OCI-LY7 (cell line): Measurements from ENCODE around the gene KRTAP9-2. TPM values are rescaled to one million over a fixed set of nuclear protein-coding genes. Genes with fewer than 3 reads are reported as not detected.

Experiments used
- BruUV-seq: library from RNA; stranded (reverse); fragments of 400-500 nt; replicated peaks from 2 replicates; lab custom pipeline; 2021; lab: Mats Ljungman, UMichigan
- CTCF ChIA-PET: fragments of 300-600 bp; sonication (Branson Sonifier 250); formaldehyde crosslinking; loops from one replicate; lab custom pipeline; 2022; ENCODE audit warnings: antibody characterized with exemption; ENCODE audit not compliant: unreplicated experiment; lab: Charles Lee
- POLR2A ChIA-PET: fragments of 300-600 bp; sonication (Branson Sonifier 250); formaldehyde crosslinking; loops from one replicate; lab custom pipeline; 2022; ENCODE audit warnings: antibody characterized with exemption; lab: Charles Lee
- DNase-seq: peaks from one replicate; pipeline ENCODE4 v3.0.0-alpha.2; 2015; ENCODE audit warnings: low spot score
- H2AFZ ChIP-seq: fragments of 200-600 bp; sonication (generic), shearing (Covaris generic); 2 replicates; pipeline ENCODE4 v1.6.1; 2014; ENCODE audit warnings: mild to moderate bottlenecking, antibody characterized with exemption, low read length, moderate library complexity
- H3K27ac ChIP-seq: fragments of 200-600 bp; sonication (generic); 2 replicates; pipeline ENCODE4 v1.5.1; 2014; ENCODE audit warnings: mixed run types, low read depth, mild to moderate bottlenecking, moderate library complexity, low read length, inconsistent platforms; ENCODE audit not compliant: poor library complexity, severe bottlenecking
- H3K36me3 ChIP-seq: fragments of 200-600 bp; sonication (generic); 2 replicates; pipeline ENCODE4 v1.6.1; 2014; ENCODE audit warnings: mild to moderate bottlenecking, antibody characterized with exemption, low read length, moderate library complexity, mixed read lengths; ENCODE audit not compliant: insufficient read depth
- H3K4me1 ChIP-seq: fragments of 200-600 bp; sonication (generic); 2 replicates; pipeline ENCODE4 v1.5.1; 2014; ENCODE audit warnings: mild to moderate bottlenecking, low read length; ENCODE audit not compliant: insufficient read depth, poor library complexity, severe bottlenecking
- H3K4me2 ChIP-seq: fragments of 200-600 bp; sonication (generic); 2 replicates; pipeline ENCODE4 v1.6.1; 2014; ENCODE audit warnings: mild to moderate bottlenecking, low read length
- H3K4me3 ChIP-seq: fragments of 200-600 bp; sonication (generic); 2 replicates; pipeline ENCODE4 v1.5.1; 2014; ENCODE audit warnings: mild to moderate bottlenecking, low read depth, low read length; ENCODE audit not compliant: poor library complexity, severe bottlenecking
- H3K79me2 ChIP-seq: fragments of 200-600 bp; sonication (generic); 2 replicates; pipeline ENCODE4 v1.6.1; 2016; ENCODE audit warnings: low read depth, mild to moderate bottlenecking, low read length, moderate library complexity, mixed read lengths; ENCODE audit not compliant: insufficient read depth
- H3K9me2 ChIP-seq: fragments of 200-600 bp; sonication (generic); 2 replicates; pipeline ENCODE4 v1.6.1; 2016; ENCODE audit warnings: mild to moderate bottlenecking, low read length, mixed read lengths; ENCODE audit not compliant: insufficient read depth
- H3K9me3 ChIP-seq: fragments of 200-600 bp; sonication (generic); 2 replicates; pipeline ENCODE4 v1.6.1; 2014; ENCODE audit warnings: mild to moderate bottlenecking, mixed run types, low read length, mixed read lengths
- H4K20me1 ChIP-seq: fragments of 200-600 bp; sonication (generic); 2 replicates; pipeline ENCODE4 v1.6.1; 2014; ENCODE audit warnings: mild to moderate bottlenecking, antibody characterized with exemption, low read length, moderate library complexity, mixed read lengths; ENCODE audit not compliant: insufficient read depth
- EZH2phosphoT487 ChIP-seq: fragments of 200-600 bp; sonication (generic); IDR thresholded peaks from 2 replicates; pipeline ENCODE4 v1.6.1; 2018; ENCODE audit warnings: low read depth, borderline replicate concordance, mild to moderate bottlenecking, mixed run types, antibody characterized with exemption, low read length, moderate library complexity, mixed read lengths
- intact Hi-C: fragments of 100-400 bp; cut with micrococcal nuclease; formaldehyde crosslinking; loops from one replicate; pipeline ENCODE4 v1.10.0; 2022; ENCODE audit not compliant: unreplicated experiment
- total RNA-seq, 2 experiments: library from RNA; depleted of rRNA in 1 of 2; stranded (reverse); fragments of >200 nt in 1 of 2; shearing (Covaris generic) in 1 of 2; gene quantifications; 2 replicates each; pipeline ENCODE4 v1.2.3, GENCODE V29; 2014 to 2022
- TF ChIP-seq, protein P1 (sequence below): fragments of 200-600 bp; sonication (generic); conservative IDR thresholded peaks from 2 replicates; pipeline ENCODE4 v1.5.1; 2014; ENCODE audit warnings: mild to moderate bottlenecking, antibody characterized with exemption, low read length, moderate library complexity, mixed read lengths

KRTAP9-2 gene
- total RNA-seq, 2 experiments from 2014 or later: not detected

DNA sequence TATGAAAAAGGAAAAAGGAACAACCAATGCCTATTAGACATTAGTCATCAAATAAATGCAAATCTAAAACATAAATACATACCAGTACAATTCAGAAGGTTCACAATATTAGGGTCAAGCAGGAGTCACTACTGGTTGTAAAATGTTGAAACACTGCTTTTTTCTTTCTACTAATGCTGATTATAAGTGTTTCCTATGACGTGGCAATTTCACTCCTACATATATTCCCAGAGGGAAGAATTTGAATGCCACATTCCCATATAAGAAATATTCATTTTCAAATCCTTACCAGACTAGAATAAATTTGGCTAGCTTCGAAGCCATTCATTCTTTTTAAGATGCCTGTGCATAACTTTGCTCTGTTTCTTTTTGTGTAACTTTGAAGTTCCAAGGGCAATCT is 2.6 kb upstream of the KRTAP9-2 start:
- Histone ChIP-seq H3K4me1 (no peaks in the 10 kb centered on the region), H3K4me2 (no peak overlapping the region), H3K27ac (no peak overlapping the region), H3K9me2 (no peaks in the 10 kb centered on the region), H3K36me3 (no peaks in the 10 kb centered on the region), H3K4me3 (no peak overlapping the region), H3K9me3 (no peaks in the 10 kb centered on the region), H2AFZ (no peak overlapping the region), H3K79me2 (no peaks in the 10 kb centered on the region), H4K20me1 (no peaks in the 10 kb centered on the region)
- no TSS peak for BruUV-seq
- ChIA-PET CTCF (no interaction called here), POLR2A (no interaction called here)
- intact Hi-C loops: no loop called here
- no peak for DNase-seq
- TF ChIP-seq, protein P1, sequence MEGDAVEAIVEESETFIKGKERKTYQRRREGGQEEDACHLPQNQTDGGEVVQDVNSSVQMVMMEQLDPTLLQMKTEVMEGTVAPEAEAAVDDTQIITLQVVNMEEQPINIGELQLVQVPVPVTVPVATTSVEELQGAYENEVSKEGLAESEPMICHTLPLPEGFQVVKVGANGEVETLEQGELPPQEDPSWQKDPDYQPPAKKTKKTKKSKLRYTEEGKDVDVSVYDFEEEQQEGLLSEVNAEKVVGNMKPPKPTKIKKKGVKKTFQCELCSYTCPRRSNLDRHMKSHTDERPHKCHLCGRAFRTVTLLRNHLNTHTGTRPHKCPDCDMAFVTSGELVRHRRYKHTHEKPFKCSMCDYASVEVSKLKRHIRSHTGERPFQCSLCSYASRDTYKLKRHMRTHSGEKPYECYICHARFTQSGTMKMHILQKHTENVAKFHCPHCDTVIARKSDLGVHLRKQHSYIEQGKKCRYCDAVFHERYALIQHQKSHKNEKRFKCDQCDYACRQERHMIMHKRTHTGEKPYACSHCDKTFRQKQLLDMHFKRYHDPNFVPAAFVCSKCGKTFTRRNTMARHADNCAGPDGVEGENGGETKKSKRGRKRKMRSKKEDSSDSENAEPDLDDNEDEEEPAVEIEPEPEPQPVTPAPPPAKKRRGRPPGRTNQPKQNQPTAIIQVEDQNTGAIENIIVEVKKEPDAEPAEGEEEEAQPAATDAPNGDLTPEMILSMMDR: no peak
- no peak for TF ChIP-seq EZH2phosphoT487

DNA sequence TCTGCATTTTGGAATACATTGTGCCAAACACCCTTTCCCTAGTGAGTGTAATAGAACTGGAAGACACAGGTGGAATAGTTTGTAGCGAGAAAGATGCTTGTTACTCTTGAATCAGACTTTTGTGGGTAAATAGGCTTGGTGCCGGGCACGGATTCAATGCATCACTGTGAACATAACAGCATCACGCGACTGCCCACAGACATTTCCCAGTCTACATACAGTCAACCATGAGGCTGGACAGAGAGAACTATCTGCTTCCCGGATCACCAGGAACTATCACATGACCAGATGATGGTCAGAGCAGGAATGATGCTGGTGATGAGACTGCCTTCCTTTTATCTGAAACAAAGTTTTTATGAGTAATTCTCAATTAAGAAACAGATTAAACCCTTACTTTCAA is 397 bp upstream of the KRTAP9-2 start:
- POLR2A ChIA-PET: no interaction called here
- Histone ChIP-seq H3K4me1 (no peaks in the 10 kb centered on the region), H4K20me1 (no peaks in the 10 kb centered on the region), H2AFZ (no peak overlapping the region), H3K9me2 (no peaks in the 10 kb centered on the region), H3K79me2 (no peaks in the 10 kb centered on the region), H3K9me3 (no peaks in the 10 kb centered on the region), H3K4me3 (no peak overlapping the region), H3K27ac (no peak overlapping the region), H3K36me3 (no peaks in the 10 kb centered on the region), H3K4me2 (no peak overlapping the region)
- BruUV-seq: no TSS peak
- intact Hi-C loops: no loop called here
- no peak for TF ChIP-seq EZH2phosphoT487
- TF ChIP-seq, protein P1: no peak
- CTCF ChIA-PET: no interaction called here
- DNase-seq: no peak

DNA sequence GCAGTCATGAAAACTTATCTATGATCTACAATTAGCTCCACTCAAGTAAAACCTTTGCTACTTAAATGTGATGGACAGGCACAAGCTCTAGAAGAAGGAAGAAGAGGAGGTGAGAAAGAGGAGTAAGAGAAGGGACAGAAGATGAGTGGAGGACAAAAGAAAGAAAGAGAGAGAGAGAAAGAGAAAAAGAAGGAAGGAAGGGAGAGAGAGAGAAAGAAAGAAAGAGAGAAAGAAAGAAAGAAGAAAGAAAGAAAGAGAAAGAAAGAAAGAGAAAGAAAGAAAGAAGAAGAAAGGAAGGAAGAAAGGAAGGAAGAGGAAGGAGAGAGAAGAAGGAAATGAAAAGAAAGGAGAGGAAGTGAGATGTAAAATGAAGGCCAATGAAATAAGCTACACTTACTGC is 3.6 kb downstream of the KRTAP9-2 start:
- Histone ChIP-seq H3K36me3 (no peaks in the 10 kb centered on the region), H3K9me3 (no peaks in the 10 kb centered on the region), H3K27ac (no peak overlapping the region), H3K79me2 (no peaks in the 10 kb centered on the region), H4K20me1 (no peaks in the 10 kb centered on the region), H2AFZ (no peak overlapping the region), H3K9me2 (no peaks in the 10 kb centered on the region), H3K4me2 (no peak overlapping the region), H3K4me1 (no peaks in the 10 kb centered on the region), H3K4me3 (no peak overlapping the region)
- CTCF ChIA-PET: no interaction called here
- POLR2A ChIA-PET: interaction anchor here (0.7 kb wide), 1 partner anchor 420 kb away, joined by 3 read pairs; no protein-coding TSS in a partner anchor
- no TSS peak for BruUV-seq
- intact Hi-C loops: no loop called here
- no peak for DNase-seq
- TF ChIP-seq EZH2phosphoT487: no peak
- TF ChIP-seq, protein P1: no peak
